ENCODE measurements around the gene CYBA.

DNA sequence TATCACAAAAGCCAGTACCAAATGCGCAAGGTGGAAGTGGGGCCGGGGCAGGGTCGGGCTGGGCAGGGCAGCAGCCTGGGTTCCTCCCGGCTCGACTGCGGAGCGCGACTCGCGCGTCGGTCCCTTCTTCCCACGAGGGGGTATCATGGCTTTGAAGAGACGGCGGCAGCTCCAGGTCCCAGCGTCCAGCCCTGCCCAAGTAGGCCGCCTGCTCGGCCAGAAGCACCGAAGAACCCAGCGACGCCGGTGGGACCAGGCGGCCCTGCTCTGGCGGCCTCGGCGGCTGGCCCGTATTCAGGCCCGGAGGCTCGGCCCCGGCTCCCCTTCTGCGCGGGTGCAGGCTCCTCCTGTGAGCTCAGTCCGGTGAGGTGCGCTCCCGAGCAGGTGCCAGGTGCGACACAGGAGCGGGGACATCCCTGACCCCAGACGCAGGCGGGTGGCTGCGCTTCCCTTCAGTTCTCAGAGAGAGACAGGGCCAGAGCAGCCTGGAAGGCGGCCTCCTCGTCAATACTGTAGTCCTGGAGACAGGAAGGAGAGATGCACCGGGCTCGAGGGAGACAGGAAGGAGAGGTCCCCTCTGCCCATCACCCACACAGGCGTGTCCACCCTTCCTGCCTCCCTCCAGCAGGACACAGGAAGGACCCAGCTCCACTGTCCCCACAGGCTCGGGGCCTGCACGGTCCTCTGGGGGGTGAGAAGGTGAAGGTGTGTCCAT is 46.4 kb upstream of the CYBA start:
- TF ChIP-seq, protein P1, sequence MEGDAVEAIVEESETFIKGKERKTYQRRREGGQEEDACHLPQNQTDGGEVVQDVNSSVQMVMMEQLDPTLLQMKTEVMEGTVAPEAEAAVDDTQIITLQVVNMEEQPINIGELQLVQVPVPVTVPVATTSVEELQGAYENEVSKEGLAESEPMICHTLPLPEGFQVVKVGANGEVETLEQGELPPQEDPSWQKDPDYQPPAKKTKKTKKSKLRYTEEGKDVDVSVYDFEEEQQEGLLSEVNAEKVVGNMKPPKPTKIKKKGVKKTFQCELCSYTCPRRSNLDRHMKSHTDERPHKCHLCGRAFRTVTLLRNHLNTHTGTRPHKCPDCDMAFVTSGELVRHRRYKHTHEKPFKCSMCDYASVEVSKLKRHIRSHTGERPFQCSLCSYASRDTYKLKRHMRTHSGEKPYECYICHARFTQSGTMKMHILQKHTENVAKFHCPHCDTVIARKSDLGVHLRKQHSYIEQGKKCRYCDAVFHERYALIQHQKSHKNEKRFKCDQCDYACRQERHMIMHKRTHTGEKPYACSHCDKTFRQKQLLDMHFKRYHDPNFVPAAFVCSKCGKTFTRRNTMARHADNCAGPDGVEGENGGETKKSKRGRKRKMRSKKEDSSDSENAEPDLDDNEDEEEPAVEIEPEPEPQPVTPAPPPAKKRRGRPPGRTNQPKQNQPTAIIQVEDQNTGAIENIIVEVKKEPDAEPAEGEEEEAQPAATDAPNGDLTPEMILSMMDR (IDR thresholded peaks at IDR 0.05): no peak
- TF ChIP-seq POLR2A (IDR thresholded peaks at IDR 0.05): no peak
